NOMO-1 treated with dmso at 0.1 percent for 144 hours (cell line): ENCODE data around the gene AP2S1.
"Not testable (repeated sequence)": the region's sequence is repeated elsewhere in the genome, so short reads cannot be mapped to it uniquely, and the experiment has no call there.

Source experiments
- DNase-seq: peaks from one replicate; lab custom pipeline; 2025; ENCODE audit not compliant: unreplicated experiment; lab: John Stamatoyannopoulos, UW

Gene AP2S1

GRCh38 chr19:46868025-46868802 lies 17.6 kb upstream of the AP2S1 start:
- no peak for DNase-seq

GRCh38 chr19:46867170-46867569 lies 16.5 kb upstream of the AP2S1 start:
- DNase-seq = no peak

- DNase-seq = no peak
Measured at GRCh38 chr19:46866407-46867136, 15.9 kb upstream of the AP2S1 start.

- DNase-seq = no peak
Measured at GRCh38 chr19:46863818-46864629, 13.4 kb upstream of the AP2S1 start.

GRCh38 chr19:46862974-46863632 lies 12.5 kb upstream of the AP2S1 start:
- DNase-seq = no peak

GRCh38 chr19:46862503-46862834 lies 11.8 kb upstream of the AP2S1 start:
- DNase-seq = no peak

GRCh38 chr19:46861691-46862502 lies 11.3 kb upstream of the AP2S1 start:
- no peak for DNase-seq

- DNase-seq = peak; percentile 76
Measured at GRCh38 chr19:46860846-46861690, 10.4 kb upstream of the AP2S1 start, which contains the start of gene ARHGAP35. Gene ARHGAP35 (plus strand): TSS chr19:46860997. CDS start chr19:46918676, 57,679 bp downstream.

GRCh38 chr19:46860125-46860845 lies 9.6 kb upstream of the AP2S1 start:
- DNase-seq = peak; percentile 98

- no peak for DNase-seq
Measured at GRCh38 chr19:46859637-46860124, 9.0 kb upstream of the AP2S1 start.

- DNase-seq = peak; percentile 96
Measured at GRCh38 chr19:46856062-46857022, 5.7 kb upstream of the AP2S1 start.

- DNase-seq = not testable (repeated sequence)
Measured at GRCh38 chr19:46854698-46855097, 4.1 kb upstream of the AP2S1 start.

- no peak for DNase-seq
Measured at GRCh38 chr19:46852830-46853229, 2.2 kb upstream of the AP2S1 start.

GRCh38 chr19:46849610-46850009 lies 1.0 kb downstream of the AP2S1 start:
- DNase-seq = no peak

- DNase-seq = no peak
Measured at GRCh38 chr19:46848389-46848788, 2.3 kb downstream of the AP2S1 start.

- no peak for DNase-seq
Measured at GRCh38 chr19:46847528-46847927, 3.1 kb downstream of the AP2S1 start.

- no peak for DNase-seq
Measured at GRCh38 chr19:46845959-46846459, 4.6 kb downstream of the AP2S1 start.
